HG03025 (cell line): Measurements from ENCODE around the gene PMEPA1.

Experiments used
- ATAC-seq: cut with Tn5 transposase; IDR thresholded peaks from one replicate; pipeline ENCODE4 v1.9.1; 2021; ENCODE audit warnings: mild to moderate bottlenecking, moderate library complexity; ENCODE audit not compliant: unreplicated experiment, low FRiP score

Gene PMEPA1

GRCh38 chr20:57664924-57665588 is 44.8 kb downstream of the PMEPA1 start:
- no peak for ATAC-seq

GRCh38 chr20:57664476-57664875 is 45.3 kb downstream of the PMEPA1 start:
- no peak for ATAC-seq

- ATAC-seq: no peak
These were observed 45.9 kb downstream of the PMEPA1 start for GRCh38 chr20:57663681-57664451.

- ATAC-seq: no peak
These were observed 46.6 kb downstream of the PMEPA1 start for GRCh38 chr20:57663241-57663640.

GRCh38 chr20:57662456-57663240 is 47.2 kb downstream of the PMEPA1 start:
- no peak for ATAC-seq

GRCh38 chr20:57661746-57662455 is 47.9 kb downstream of the PMEPA1 start:
- no peak for ATAC-seq

- no peak for ATAC-seq
These were observed 48.7 kb downstream of the PMEPA1 start for GRCh38 chr20:57660922-57661745.

- no peak for ATAC-seq
These were observed 49.5 kb downstream of the PMEPA1 start for GRCh38 chr20:57660181-57660921.

- ATAC-seq: no peak
These were observed 50.2 kb downstream of the PMEPA1 start for GRCh38 chr20:57659517-57660180.

- no peak for ATAC-seq
These were observed 50.8 kb downstream of the PMEPA1 start for GRCh38 chr20:57658833-57659516.

- no peak for ATAC-seq
These were observed 51.4 kb downstream of the PMEPA1 start for GRCh38 chr20:57658447-57658832.

- no peak for ATAC-seq
These were observed 52.0 kb downstream of the PMEPA1 start for GRCh38 chr20:57657535-57658446.

GRCh38 chr20:57656821-57657534 is 52.8 kb downstream of the PMEPA1 start:
- ATAC-seq: no peak

- no peak for ATAC-seq
These were observed 53.5 kb downstream of the PMEPA1 start for GRCh38 chr20:57656252-57656820.

GRCh38 chr20:57655809-57656155 is 54.0 kb downstream of the PMEPA1 start:
- no peak for ATAC-seq
